Measurements from ENCODE around the gene PIK3CD. TPM values are rescaled to one million over a fixed set of nuclear protein-coding genes. Genes with fewer than 3 reads are reported as not detected.

PIK3CD gene
- total and polyA plus RNA-seq, 2 experiments from 2014 or later: 1.2 to 1.3 TPM

- no peak for DNase-seq (ENCODE audit: low spot score)
- H3K4me1 ChIP-seq (ENCODE audit: insufficient read depth): no peaks in the 10 kb centered on the region
- no peak overlapping the region for H3K27ac ChIP-seq
- 78% methylated on average over 7 of the region's 7 CpGs for WGBS (ENCODE audit: low lambda C conversion rate, missing lambda C conversion rate)
- no peak overlapping the region for H2AFZ ChIP-seq
- H3K36me3 ChIP-seq (replicated peaks; ENCODE audit: insufficient read depth, low read depth): no peaks in the 10 kb centered on the region
- no peaks in the 10 kb centered on the region for H4K20me1 ChIP-seq (ENCODE audit: insufficient read depth, poor library complexity, severe bottlenecking)
- H3K9me2 ChIP-seq (replicated peaks; ENCODE audit: insufficient read depth): no peaks in the 10 kb centered on the region
- no peaks in the 10 kb centered on the region for H3K27me3 ChIP-seq
- H3K79me2 ChIP-seq: no peaks in the 10 kb centered on the region
- H3K4me3 ChIP-seq: no peak overlapping the region
- H3K9me3 ChIP-seq (ENCODE audit: low read depth): no peaks in the 10 kb centered on the region
- H3K4me2 ChIP-seq: no peak overlapping the region
- TF ChIP-seq EZH2phosphoT487 (IDR thresholded peaks at IDR 0.05; ENCODE audit: low read depth, severe bottlenecking, unreplicated experiment): no peak
- TF ChIP-seq EZH2 (IDR thresholded peaks at IDR 0.05; ENCODE audit: borderline replicate concordance): no peak
- TF ChIP-seq, protein P1, sequence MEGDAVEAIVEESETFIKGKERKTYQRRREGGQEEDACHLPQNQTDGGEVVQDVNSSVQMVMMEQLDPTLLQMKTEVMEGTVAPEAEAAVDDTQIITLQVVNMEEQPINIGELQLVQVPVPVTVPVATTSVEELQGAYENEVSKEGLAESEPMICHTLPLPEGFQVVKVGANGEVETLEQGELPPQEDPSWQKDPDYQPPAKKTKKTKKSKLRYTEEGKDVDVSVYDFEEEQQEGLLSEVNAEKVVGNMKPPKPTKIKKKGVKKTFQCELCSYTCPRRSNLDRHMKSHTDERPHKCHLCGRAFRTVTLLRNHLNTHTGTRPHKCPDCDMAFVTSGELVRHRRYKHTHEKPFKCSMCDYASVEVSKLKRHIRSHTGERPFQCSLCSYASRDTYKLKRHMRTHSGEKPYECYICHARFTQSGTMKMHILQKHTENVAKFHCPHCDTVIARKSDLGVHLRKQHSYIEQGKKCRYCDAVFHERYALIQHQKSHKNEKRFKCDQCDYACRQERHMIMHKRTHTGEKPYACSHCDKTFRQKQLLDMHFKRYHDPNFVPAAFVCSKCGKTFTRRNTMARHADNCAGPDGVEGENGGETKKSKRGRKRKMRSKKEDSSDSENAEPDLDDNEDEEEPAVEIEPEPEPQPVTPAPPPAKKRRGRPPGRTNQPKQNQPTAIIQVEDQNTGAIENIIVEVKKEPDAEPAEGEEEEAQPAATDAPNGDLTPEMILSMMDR (IDR thresholded peaks at IDR 0.05; ENCODE audit: poor library complexity): no peak
Observed at GRCh38 chr1:9699361-9699760, 47.8 kb downstream of the PIK3CD start.

DNA sequence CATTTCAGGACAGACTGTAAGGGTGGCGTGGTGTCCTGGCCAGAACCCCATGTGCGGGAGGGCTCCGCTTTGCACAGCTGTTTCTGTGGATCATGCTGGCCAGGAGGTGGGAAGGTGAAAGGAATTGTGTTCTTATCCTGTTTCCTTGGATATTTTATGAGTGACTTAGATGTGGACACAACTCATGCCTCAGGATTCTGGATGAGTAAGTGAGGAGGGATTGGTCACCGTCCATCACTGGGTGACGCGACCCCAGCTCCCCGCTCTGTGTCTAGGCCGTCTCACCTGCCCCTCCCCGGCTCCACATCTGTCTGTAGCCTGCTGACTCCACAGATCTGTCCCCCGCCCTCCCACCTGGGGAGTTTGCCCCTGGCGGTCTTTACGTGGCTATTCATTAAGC, 48.8 kb downstream of the PIK3CD start:
- Histone ChIP-seq H3K4me3 (no peak overlapping the region), H3K36me3 (replicated peaks; ENCODE audit: insufficient read depth, low read depth) (no peaks in the 10 kb centered on the region), H3K9me3 (ENCODE audit: low read depth) (no peaks in the 10 kb centered on the region), H4K20me1 (ENCODE audit: insufficient read depth, poor library complexity, severe bottlenecking) (no peaks in the 10 kb centered on the region), H3K79me2 (no peaks in the 10 kb centered on the region), H3K27me3 (no peaks in the 10 kb centered on the region), H3K4me1 (ENCODE audit: insufficient read depth) (no peaks in the 10 kb centered on the region), H3K9me2 (replicated peaks; ENCODE audit: insufficient read depth) (no peaks in the 10 kb centered on the region), H3K4me2 (no peak overlapping the region), H3K27ac (no peak overlapping the region), H2AFZ (no peak overlapping the region)
- WGBS (ENCODE audit: low lambda C conversion rate, missing lambda C conversion rate): 41% methylated on average over 12 of the region's 12 CpGs
- no peak for DNase-seq (ENCODE audit: low spot score)
- TF ChIP-seq EZH2phosphoT487 (IDR thresholded peaks at IDR 0.05; ENCODE audit: low read depth, severe bottlenecking, unreplicated experiment) (no peak), EZH2 (IDR thresholded peaks at IDR 0.05; ENCODE audit: borderline replicate concordance) (no peak)
- TF ChIP-seq, protein P1 (IDR thresholded peaks at IDR 0.05; ENCODE audit: poor library complexity): no peak

DNA sequence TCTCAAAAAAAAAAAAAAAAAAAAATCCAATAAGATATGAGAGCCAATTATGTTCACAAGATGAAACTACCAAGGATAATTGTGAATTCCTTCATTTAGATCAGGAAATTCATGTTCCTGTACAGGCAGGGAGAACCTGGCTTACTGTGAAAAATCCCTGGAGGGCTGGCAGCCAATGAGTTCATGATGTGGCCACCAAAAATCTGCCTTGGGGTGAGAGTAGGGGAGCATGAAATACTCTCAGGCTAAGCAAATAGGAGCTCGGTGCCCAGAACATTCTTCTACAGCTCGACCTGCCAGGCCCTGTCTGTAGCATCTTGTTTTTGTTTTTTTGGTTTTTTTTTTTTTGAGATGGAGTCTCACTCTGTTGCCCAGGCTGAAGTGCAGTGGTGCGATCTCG, 50.1 kb downstream of the PIK3CD start:
- Histone ChIP-seq H3K36me3 (replicated peaks; ENCODE audit: insufficient read depth, low read depth) (no peaks in the 10 kb centered on the region), H3K4me2 (no peak overlapping the region), H3K27ac (no peak overlapping the region), H3K4me3 (no peak overlapping the region), H4K20me1 (ENCODE audit: insufficient read depth, poor library complexity, severe bottlenecking) (no peaks in the 10 kb centered on the region), H3K4me1 (ENCODE audit: insufficient read depth) (no peaks in the 10 kb centered on the region), H3K27me3 (no peaks in the 10 kb centered on the region), H3K9me2 (replicated peaks; ENCODE audit: insufficient read depth) (no peaks in the 10 kb centered on the region), H3K79me2 (no peaks in the 10 kb centered on the region), H2AFZ (no peak overlapping the region), H3K9me3 (ENCODE audit: low read depth) (no peaks in the 10 kb centered on the region)
- TF ChIP-seq, protein P1 (IDR thresholded peaks at IDR 0.05; ENCODE audit: poor library complexity): no peak
- TF ChIP-seq EZH2phosphoT487 (IDR thresholded peaks at IDR 0.05; ENCODE audit: low read depth, severe bottlenecking, unreplicated experiment): no peak
- no peak for TF ChIP-seq EZH2 (IDR thresholded peaks at IDR 0.05; ENCODE audit: borderline replicate concordance)
- no peak for DNase-seq (ENCODE audit: low spot score)
- WGBS (ENCODE audit: low lambda C conversion rate, missing lambda C conversion rate): 95% methylated on average over 4 of the region's 4 CpGs

DNA sequence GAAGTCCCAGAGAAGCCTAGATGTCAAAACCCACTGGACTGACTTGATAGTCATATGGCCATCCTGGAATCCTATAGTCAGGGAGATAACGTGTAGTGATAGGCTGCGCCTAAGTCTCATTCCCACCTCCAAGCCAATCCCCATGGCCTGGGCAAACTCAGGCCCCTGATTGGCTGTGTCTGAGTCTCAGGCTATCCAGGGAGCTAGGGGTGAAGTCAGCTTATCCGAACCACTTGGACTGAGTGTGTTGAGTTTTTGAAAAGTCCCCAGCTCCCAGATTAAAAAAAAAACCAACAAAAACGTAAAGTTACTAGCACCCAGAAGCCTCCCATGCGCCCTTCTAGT, 51.6 kb downstream of the PIK3CD start:
- WGBS (ENCODE audit: low lambda C conversion rate, missing lambda C conversion rate): 87% methylated on average over 5 of the region's 5 CpGs
- Histone ChIP-seq H3K9me3 (ENCODE audit: low read depth) (no peaks in the 10 kb centered on the region), H3K27ac (no peak overlapping the region), H3K9me2 (replicated peaks; ENCODE audit: insufficient read depth) (no peaks in the 10 kb centered on the region), H3K4me3 (no peak overlapping the region), H3K79me2 (no peaks in the 10 kb centered on the region), H4K20me1 (ENCODE audit: insufficient read depth, poor library complexity, severe bottlenecking) (no peaks in the 10 kb centered on the region), H3K4me2 (no peak overlapping the region), H3K4me1 (ENCODE audit: insufficient read depth) (no peaks in the 10 kb centered on the region), H3K36me3 (replicated peaks; ENCODE audit: insufficient read depth, low read depth) (no peaks in the 10 kb centered on the region), H3K27me3 (no peaks in the 10 kb centered on the region), H2AFZ (no peak overlapping the region)
- no peak for DNase-seq (ENCODE audit: low spot score)
- no peak for TF ChIP-seq EZH2phosphoT487 (IDR thresholded peaks at IDR 0.05; ENCODE audit: low read depth, severe bottlenecking, unreplicated experiment)
- TF ChIP-seq, protein P1 (IDR thresholded peaks at IDR 0.05; ENCODE audit: poor library complexity): no peak
- no peak for TF ChIP-seq EZH2 (IDR thresholded peaks at IDR 0.05; ENCODE audit: borderline replicate concordance)
